GM23338 (cell line): ENCODE data around the gene IL17RB. TPM values are rescaled to one million over a fixed set of nuclear protein-coding genes. Genes with fewer than 3 reads are reported as not detected.

Experiments used
- ATAC-seq: fragments of 200-7000 bp; cut with Tn5 transposase; 3 replicates; pipeline ENCODE4 v1.9.1; 2020
- DNase-seq: peaks from one replicate; pipeline ENCODE4 v3.0.0-alpha.2; 2015; ENCODE audit warnings: low spot score
- H2AFZ ChIP-seq: fragments of 200-600 bp; sonication (generic); 2 replicates; pipeline ENCODE4 v1.8.0; 2016; ENCODE audit warnings: antibody characterized with exemption, mild to moderate bottlenecking, moderate library complexity
- H3F3A ChIP-seq: fragments of 200-600 bp; sonication (generic); replicated peaks from 2 replicates; pipeline ENCODE4 v1.8.0; 2017; ENCODE audit warnings: antibody characterized with exemption, mixed run types, low read depth
- H3K27ac ChIP-seq: fragments of 200-600 bp; sonication (generic); 2 replicates; pipeline ENCODE4 v1.6.1; 2016; ENCODE audit warnings: low read depth
- H3K27me3 ChIP-seq: fragments of 200-600 bp; sonication (generic); 2 replicates; pipeline ENCODE4 v1.8.0; 2016; ENCODE audit warnings: mild to moderate bottlenecking, mixed run types, moderate library complexity; ENCODE audit not compliant: insufficient read depth
- H3K36me3 ChIP-seq: fragments of 200-600 bp; sonication (generic); 2 replicates; pipeline ENCODE4 v1.8.0; 2016; ENCODE audit warnings: mild to moderate bottlenecking; ENCODE audit not compliant: insufficient read depth
- H3K4me1 ChIP-seq: fragments of 200-600 bp; sonication (generic); 2 replicates; pipeline ENCODE4 v1.8.0; 2016; ENCODE audit warnings: mild to moderate bottlenecking, moderate library complexity; ENCODE audit not compliant: insufficient read depth
- H3K4me2 ChIP-seq: fragments of 200-600 bp; sonication (generic); 2 replicates; pipeline ENCODE4 v1.7.1; 2017; ENCODE audit warnings: mixed run types
- H3K4me3 ChIP-seq: fragments of 200-600 bp; sonication (generic); 2 replicates; pipeline ENCODE4 v1.6.1; 2016; ENCODE audit warnings: mixed run types
- H3K79me2 ChIP-seq: fragments of 200-600 bp; sonication (generic); replicated peaks from 2 replicates; pipeline ENCODE4 v1.8.0; 2017; ENCODE audit warnings: mild to moderate bottlenecking; ENCODE audit not compliant: insufficient read depth
- H3K9me2 ChIP-seq: fragments of 200-600 bp; sonication (generic); 2 replicates; pipeline ENCODE4 v1.8.0; 2017; ENCODE audit not compliant: insufficient read depth
- H4K20me1 ChIP-seq: fragments of 200-600 bp; sonication (generic); replicated peaks from 2 replicates; pipeline ENCODE4 v1.8.0; 2017; ENCODE audit warnings: mild to moderate bottlenecking; ENCODE audit not compliant: insufficient read depth
- H3K27ac Mint-ChIP-seq: 2 replicates; pipeline ENCODE4 v1.8.0; 2020; ENCODE audit warnings: inconsistent platforms, mild to moderate bottlenecking, moderate library complexity, mixed read lengths
- H3K27me3 Mint-ChIP-seq: 3 replicates; pipeline ENCODE4 v1.8.0; 2022; ENCODE audit warnings: low read depth, mild to moderate bottlenecking, moderate library complexity, mixed read lengths, inconsistent platforms; ENCODE audit not compliant: insufficient read depth, poor library complexity
- H3K36me3 Mint-ChIP-seq: 3 replicates; pipeline ENCODE4 v1.8.0; 2021; ENCODE audit warnings: low read depth, mild to moderate bottlenecking, inconsistent platforms, moderate library complexity, mixed read lengths
- H3K4me1 Mint-ChIP-seq: 3 replicates; pipeline ENCODE4 v1.8.0; 2020; ENCODE audit warnings: mild to moderate bottlenecking, inconsistent platforms, mixed read lengths
- H3K4me3 Mint-ChIP-seq: 3 replicates; pipeline ENCODE4 v1.8.0; 2021; ENCODE audit warnings: moderate library complexity, mild to moderate bottlenecking, inconsistent platforms, mixed read lengths
- H3K9me3 Mint-ChIP-seq: 3 replicates; pipeline ENCODE4 v1.8.0; 2020; ENCODE audit warnings: moderate library complexity, mild to moderate bottlenecking, inconsistent platforms, mixed read lengths
- CREB1 ChIP-seq: fragments of 250-450 bp; sonication (Bioruptor Pico); IDR thresholded peaks from 2 replicates; pipeline ENCODE4 v1.5.0; 2020; ENCODE audit warnings: low read depth, mild to moderate bottlenecking, moderate library complexity
- EZH2phosphoT487 ChIP-seq: fragments of 200-600 bp; sonication (generic); IDR thresholded peaks from one replicate; pipeline ENCODE4 v1.8.1; 2018; ENCODE audit warnings: antibody characterized with exemption; ENCODE audit not compliant: unreplicated experiment
- NANOG ChIP-seq: IDR thresholded peaks from 2 replicates; pipeline ENCODE4 v1.6.1; 2016; ENCODE audit warnings: antibody characterized with exemption, borderline replicate concordance
- ZNF114 ChIP-seq: fragments of 250-450 bp; sonication (Bioruptor Pico); IDR thresholded peaks from 2 replicates; pipeline ENCODE4 v1.5.0; 2020; ENCODE audit warnings: mild to moderate bottlenecking, moderate library complexity
- ZNF331 ChIP-seq: fragments of 250-450 bp; sonication (Bioruptor Pico); IDR thresholded peaks from 2 replicates; pipeline ENCODE4 v1.5.0; 2020; ENCODE audit warnings: low read depth, mild to moderate bottlenecking, moderate library complexity
- polyA plus RNA-seq: library from polyadenylated mRNA; unstranded; fragments of >200 nt; fragmentation: Nextera tagmentation; extraction: Ambion mirVana; gene quantifications from 2 replicates; pipeline ENCODE4 v1.2.1, GENCODE V29; 2016
- total RNA-seq: library from RNA; depleted of rRNA; stranded (reverse); fragments of >200 nt; shearing (Covaris generic); gene quantifications from 2 replicates; pipeline ENCODE4 v1.2.3, GENCODE V29; 2014
- TF ChIP-seq, protein P1 (sequence below): IDR thresholded peaks from 2 replicates; pipeline ENCODE4 v1.6.1; 2016; ENCODE audit warnings: antibody characterized with exemption
- TF ChIP-seq, protein P2 (sequence below): fragments of 250-450 bp; sonication (Bioruptor Pico); IDR thresholded peaks from 2 replicates; pipeline ENCODE4 v1.5.0; 2020; ENCODE audit warnings: mild to moderate bottlenecking, moderate library complexity

IL17RB gene
- total and polyA plus RNA-seq, 2 experiments from 2014 or later, result 5.7 to 6.9 TPM

GRCh38 chr3:53809764-53810400 is 36.5 kb upstream of the IL17RB start:
- Histone ChIP-seq H3F3A (no peaks in the 10 kb centered on the region), H3K79me2 (no peaks in the 10 kb centered on the region), H3K4me1 (no peaks in the 10 kb centered on the region), H3K27me3 (no peaks in the 10 kb centered on the region), H3K36me3 (no peaks in the 10 kb centered on the region), H3K9me2 (no peaks in the 10 kb centered on the region), H4K20me1 (no peaks in the 10 kb centered on the region), H2AFZ (no peak overlapping the region), H3K27ac (no peak overlapping the region), H3K4me2 (no peak overlapping the region), H3K4me3 (no peak overlapping the region)
- Mint-ChIP-seq H3K27ac (no peak overlapping the region; the same call in 1 of the 2 replicates), H3K36me3 (no peaks in the 10 kb centered on the region), H3K4me3 (no peak overlapping the region), H3K4me1 (peaks cover 4% of the 10 kb centered on the region; the same call in 2 of the 3 replicates), H3K27me3 (peaks cover 4% of the 10 kb centered on the region), H3K9me3 (no peaks in the 10 kb centered on the region)
- ATAC-seq, result no peak
- DNase-seq, result no peak
- TF ChIP-seq, protein P1, sequence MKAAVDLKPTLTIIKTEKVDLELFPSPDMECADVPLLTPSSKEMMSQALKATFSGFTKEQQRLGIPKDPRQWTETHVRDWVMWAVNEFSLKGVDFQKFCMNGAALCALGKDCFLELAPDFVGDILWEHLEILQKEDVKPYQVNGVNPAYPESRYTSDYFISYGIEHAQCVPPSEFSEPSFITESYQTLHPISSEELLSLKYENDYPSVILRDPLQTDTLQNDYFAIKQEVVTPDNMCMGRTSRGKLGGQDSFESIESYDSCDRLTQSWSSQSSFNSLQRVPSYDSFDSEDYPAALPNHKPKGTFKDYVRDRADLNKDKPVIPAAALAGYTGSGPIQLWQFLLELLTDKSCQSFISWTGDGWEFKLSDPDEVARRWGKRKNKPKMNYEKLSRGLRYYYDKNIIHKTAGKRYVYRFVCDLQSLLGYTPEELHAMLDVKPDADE, result no peak
- TF ChIP-seq, protein P2, sequence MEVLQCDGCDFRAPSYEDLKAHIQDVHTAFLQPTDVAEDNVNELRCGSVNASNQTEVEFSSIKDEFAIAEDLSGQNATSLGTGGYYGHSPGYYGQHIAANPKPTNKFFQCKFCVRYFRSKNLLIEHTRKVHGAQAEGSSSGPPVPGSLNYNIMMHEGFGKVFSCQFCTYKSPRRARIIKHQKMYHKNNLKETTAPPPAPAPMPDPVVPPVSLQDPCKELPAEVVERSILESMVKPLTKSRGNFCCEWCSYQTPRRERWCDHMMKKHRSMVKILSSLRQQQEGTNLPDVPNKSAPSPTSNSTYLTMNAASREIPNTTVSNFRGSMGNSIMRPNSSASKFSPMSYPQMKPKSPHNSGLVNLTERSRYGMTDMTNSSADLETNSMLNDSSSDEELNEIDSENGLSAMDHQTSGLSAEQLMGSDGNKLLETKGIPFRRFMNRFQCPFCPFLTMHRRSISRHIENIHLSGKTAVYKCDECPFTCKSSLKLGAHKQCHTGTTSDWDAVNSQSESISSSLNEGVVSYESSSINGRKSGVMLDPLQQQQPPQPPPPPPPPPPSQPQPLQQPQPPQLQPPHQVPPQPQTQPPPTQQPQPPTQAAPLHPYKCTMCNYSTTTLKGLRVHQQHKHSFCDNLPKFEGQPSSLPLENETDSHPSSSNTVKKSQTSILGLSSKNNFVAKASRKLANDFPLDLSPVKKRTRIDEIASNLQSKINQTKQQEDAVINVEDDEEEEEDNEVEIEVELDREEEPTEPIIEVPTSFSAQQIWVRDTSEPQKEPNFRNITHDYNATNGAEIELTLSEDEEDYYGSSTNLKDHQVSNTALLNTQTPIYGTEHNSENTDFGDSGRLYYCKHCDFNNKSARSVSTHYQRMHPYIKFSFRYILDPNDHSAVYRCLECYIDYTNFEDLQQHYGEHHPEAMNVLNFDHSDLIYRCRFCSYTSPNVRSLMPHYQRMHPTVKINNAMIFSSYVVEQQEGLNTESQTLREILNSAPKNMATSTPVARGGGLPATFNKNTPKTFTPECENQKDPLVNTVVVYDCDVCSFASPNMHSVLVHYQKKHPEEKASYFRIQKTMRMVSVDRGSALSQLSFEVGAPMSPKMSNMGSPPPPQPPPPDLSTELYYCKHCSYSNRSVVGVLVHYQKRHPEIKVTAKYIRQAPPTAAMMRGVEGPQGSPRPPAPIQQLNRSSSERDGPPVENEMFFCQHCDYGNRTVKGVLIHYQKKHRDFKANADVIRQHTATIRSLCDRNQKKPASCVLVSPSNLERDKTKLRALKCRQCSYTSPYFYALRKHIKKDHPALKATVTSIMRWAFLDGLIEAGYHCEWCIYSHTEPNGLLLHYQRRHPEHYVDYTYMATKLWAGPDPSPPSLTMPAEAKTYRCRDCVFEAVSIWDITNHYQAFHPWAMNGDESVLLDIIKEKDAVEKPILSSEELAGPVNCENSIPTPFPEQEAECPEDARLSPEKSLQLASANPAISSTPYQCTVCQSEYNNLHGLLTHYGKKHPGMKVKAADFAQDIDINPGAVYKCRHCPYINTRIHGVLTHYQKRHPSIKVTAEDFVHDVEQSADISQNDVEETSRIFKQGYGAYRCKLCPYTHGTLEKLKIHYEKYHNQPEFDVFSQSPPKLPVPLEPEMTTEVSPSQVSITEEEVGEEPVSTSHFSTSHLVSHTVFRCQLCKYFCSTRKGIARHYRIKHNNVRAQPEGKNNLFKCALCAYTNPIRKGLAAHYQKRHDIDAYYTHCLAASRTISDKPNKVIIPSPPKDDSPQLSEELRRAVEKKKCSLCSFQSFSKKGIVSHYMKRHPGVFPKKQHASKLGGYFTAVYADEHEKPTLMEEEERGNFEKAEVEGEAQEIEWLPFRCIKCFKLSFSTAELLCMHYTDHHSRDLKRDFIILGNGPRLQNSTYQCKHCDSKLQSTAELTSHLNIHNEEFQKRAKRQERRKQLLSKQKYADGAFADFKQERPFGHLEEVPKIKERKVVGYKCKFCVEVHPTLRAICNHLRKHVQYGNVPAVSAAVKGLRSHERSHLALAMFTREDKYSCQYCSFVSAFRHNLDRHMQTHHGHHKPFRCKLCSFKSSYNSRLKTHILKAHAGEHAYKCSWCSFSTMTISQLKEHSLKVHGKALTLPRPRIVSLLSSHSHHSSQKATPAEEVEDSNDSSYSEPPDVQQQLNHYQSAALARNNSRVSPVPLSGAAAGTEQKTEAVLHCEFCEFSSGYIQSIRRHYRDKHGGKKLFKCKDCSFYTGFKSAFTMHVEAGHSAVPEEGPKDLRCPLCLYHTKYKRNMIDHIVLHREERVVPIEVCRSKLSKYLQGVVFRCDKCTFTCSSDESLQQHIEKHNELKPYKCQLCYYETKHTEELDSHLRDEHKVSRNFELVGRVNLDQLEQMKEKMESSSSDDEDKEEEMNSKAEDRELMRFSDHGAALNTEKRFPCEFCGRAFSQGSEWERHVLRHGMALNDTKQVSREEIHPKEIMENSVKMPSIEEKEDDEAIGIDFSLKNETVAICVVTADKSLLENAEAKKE, result no peak
- TF ChIP-seq NANOG, result no peak
- TF ChIP-seq ZNF114 (CRISPR knock-in tag), result no peak
- TF ChIP-seq EZH2phosphoT487, result no peak
- TF ChIP-seq CREB1 (CRISPR knock-in tag), result no peak
- TF ChIP-seq ZNF331 (CRISPR knock-in tag), result no peak
